Measurements from ENCODE around the gene IFNAR1. TPM values are rescaled to one million over a fixed set of nuclear protein-coding genes. Genes with fewer than 3 reads are reported as not detected.

Gene IFNAR1
- total and polyA plus RNA-seq, 2 of the 8 experiments (the other 6 are each of a cell fraction or from before 2014, with no cell fraction given): 3.1 to 17.1 TPM

- TF ChIP-seq RXRA (IDR thresholded peaks at IDR 0.05; ENCODE audit: insufficient read depth, low read depth, low read length) (no peak), POLR2AphosphoS5 (IDR thresholded peaks at IDR 0.05; ENCODE audit: low read depth, low read length) (no peak), HDAC6 (IDR thresholded peaks at IDR 0.05; ENCODE audit: low read depth, low read length) (no peak), HDAC2 (IDR thresholded peaks at IDR 0.05; ENCODE audit: borderline replicate concordance in 1 of 2, low read depth in 2 of 2, low read length in 2 of 2) (no peak), TBP (IDR thresholded peaks at IDR 0.05; ENCODE audit: low read depth, low read length) (no peak), RBBP5 (IDR thresholded peaks at IDR 0.05; ENCODE audit: borderline replicate concordance, low read depth, low read length) (no peak), BRCA1 (IDR thresholded peaks at IDR 0.05; ENCODE audit: low read depth, low read length) (no peak)
Observed at GRCh38 chr21:33360281-33360680, 35.5 kb downstream of the IFNAR1 start (continued).
